ENCODE data around the gene SORT1.
A peak's percentile ranks its signal among the peaks of the same experiment; 100 is the strongest.

SORT1 gene

DNA sequence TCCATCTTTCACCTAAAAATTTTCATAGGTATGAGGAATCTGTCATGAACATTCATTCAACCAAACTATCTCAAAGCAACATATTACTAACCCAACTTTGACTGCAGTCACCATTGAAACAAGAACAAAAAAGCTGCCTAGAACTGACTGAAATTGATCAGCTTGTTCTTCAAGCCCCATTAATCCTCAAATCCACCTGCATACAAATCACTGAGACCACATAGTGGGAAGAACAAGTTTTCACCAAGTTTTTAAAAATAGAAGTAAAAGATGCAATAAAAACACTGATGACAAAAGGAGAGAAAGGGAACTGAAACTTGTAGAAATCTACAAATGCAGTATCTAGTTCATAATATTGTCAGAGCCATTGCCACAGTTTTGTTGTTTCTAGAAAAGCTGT, 6.1 kb downstream of the SORT1 start:
- Histone ChIP-seq H3K9ac (ENCODE audit: low read length) (no peak overlapping the region), H3F3A (ENCODE audit: insufficient read depth) (no peaks in the 10 kb centered on the region), H3K79me2 (ENCODE audit: insufficient read depth, low read length) (no peaks in the 10 kb centered on the region), H3K9me2 (replicated peaks; ENCODE audit: insufficient read depth, low read length) (no peaks in the 10 kb centered on the region), H3K9me3 (ENCODE audit: insufficient read depth, low read length) (no peaks in the 10 kb centered on the region), H3K27ac (ENCODE audit: low read depth, low read length) (no peak overlapping the region), H4K20me1 (ENCODE audit: low read depth, low read length) (no peaks in the 10 kb centered on the region), H2AFZ (ENCODE audit: low read depth, low read length, severe bottlenecking) (no peak overlapping the region), H3K36me3 (ENCODE audit: low read length) (no peaks in the 10 kb centered on the region), H3K4me2 (ENCODE audit: low read depth, low read length, poor library complexity, severe bottlenecking) (peak overlapping the region; percentile 19), H3K4me3 (ENCODE audit: insufficient read depth, low read length, poor library complexity, severe bottlenecking) (no peak overlapping the region), H3K27me3 (ENCODE audit: low read length) (no peaks in the 10 kb centered on the region)
- TF ChIP-seq, protein P1, sequence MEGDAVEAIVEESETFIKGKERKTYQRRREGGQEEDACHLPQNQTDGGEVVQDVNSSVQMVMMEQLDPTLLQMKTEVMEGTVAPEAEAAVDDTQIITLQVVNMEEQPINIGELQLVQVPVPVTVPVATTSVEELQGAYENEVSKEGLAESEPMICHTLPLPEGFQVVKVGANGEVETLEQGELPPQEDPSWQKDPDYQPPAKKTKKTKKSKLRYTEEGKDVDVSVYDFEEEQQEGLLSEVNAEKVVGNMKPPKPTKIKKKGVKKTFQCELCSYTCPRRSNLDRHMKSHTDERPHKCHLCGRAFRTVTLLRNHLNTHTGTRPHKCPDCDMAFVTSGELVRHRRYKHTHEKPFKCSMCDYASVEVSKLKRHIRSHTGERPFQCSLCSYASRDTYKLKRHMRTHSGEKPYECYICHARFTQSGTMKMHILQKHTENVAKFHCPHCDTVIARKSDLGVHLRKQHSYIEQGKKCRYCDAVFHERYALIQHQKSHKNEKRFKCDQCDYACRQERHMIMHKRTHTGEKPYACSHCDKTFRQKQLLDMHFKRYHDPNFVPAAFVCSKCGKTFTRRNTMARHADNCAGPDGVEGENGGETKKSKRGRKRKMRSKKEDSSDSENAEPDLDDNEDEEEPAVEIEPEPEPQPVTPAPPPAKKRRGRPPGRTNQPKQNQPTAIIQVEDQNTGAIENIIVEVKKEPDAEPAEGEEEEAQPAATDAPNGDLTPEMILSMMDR (IDR thresholded peaks at IDR 0.05; ENCODE audit: insufficient read depth, low read length, poor library complexity, severe bottlenecking), result no peak
- no peak for TF ChIP-seq EZH2phosphoT487 (conservative IDR thresholded peaks at IDR 0.05; ENCODE audit: low read length)

DNA sequence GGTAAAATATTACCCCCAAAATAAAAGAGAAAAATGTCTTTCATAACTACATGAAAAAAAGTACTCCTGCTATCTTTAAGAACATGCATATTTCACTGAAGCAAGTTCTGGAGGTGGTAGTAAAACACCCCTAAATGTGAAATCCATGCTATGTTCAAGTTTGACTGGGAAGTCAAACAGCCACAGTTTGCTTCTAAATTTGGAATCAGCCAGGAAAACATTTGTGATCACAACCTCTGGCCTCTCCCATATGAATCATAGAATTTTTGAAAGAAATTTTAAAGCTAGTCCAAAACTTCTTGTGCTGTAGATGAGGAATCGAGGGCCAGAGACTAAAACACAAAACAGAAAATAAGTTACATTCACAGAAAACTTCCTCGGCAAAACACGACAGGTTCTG, 6.6 kb downstream of the SORT1 start:
- Histone ChIP-seq H3F3A (ENCODE audit: insufficient read depth) (no peaks in the 10 kb centered on the region), H3K36me3 (ENCODE audit: low read length) (no peaks in the 10 kb centered on the region), H3K9me2 (replicated peaks; ENCODE audit: insufficient read depth, low read length) (no peaks in the 10 kb centered on the region), H3K27ac (ENCODE audit: low read depth, low read length) (no peak overlapping the region), H4K20me1 (ENCODE audit: low read depth, low read length) (no peaks in the 10 kb centered on the region), H3K9ac (ENCODE audit: low read length) (no peak overlapping the region), H3K4me3 (ENCODE audit: insufficient read depth, low read length, poor library complexity, severe bottlenecking) (no peak overlapping the region), H3K79me2 (ENCODE audit: insufficient read depth, low read length) (no peaks in the 10 kb centered on the region), H3K4me2 (ENCODE audit: low read depth, low read length, poor library complexity, severe bottlenecking) (peak overlapping the region; percentile 19), H3K27me3 (ENCODE audit: low read length) (no peaks in the 10 kb centered on the region), H2AFZ (ENCODE audit: low read depth, low read length, severe bottlenecking) (no peak overlapping the region), H3K9me3 (ENCODE audit: insufficient read depth, low read length) (no peaks in the 10 kb centered on the region)
- no peak for TF ChIP-seq EZH2phosphoT487 (conservative IDR thresholded peaks at IDR 0.05; ENCODE audit: low read length)
- TF ChIP-seq, protein P1 (IDR thresholded peaks at IDR 0.05; ENCODE audit: insufficient read depth, low read length, poor library complexity, severe bottlenecking), result no peak

- Histone ChIP-seq H2AFZ (ENCODE audit: low read depth, low read length, severe bottlenecking) (no peak overlapping the region), H3K4me2 (ENCODE audit: low read depth, low read length, poor library complexity, severe bottlenecking) (no peak overlapping the region), H3K27ac (ENCODE audit: low read depth, low read length) (no peak overlapping the region), H3F3A (ENCODE audit: insufficient read depth) (no peaks in the 10 kb centered on the region), H3K36me3 (ENCODE audit: low read length) (no peaks in the 10 kb centered on the region), H3K9me3 (ENCODE audit: insufficient read depth, low read length) (no peaks in the 10 kb centered on the region), H3K27me3 (ENCODE audit: low read length) (no peaks in the 10 kb centered on the region), H3K9ac (ENCODE audit: low read length) (no peak overlapping the region), H3K4me3 (ENCODE audit: insufficient read depth, low read length, poor library complexity, severe bottlenecking) (no peak overlapping the region), H3K79me2 (ENCODE audit: insufficient read depth, low read length) (no peaks in the 10 kb centered on the region), H4K20me1 (ENCODE audit: low read depth, low read length) (no peaks in the 10 kb centered on the region), H3K9me2 (replicated peaks; ENCODE audit: insufficient read depth, low read length) (no peaks in the 10 kb centered on the region)
- TF ChIP-seq, protein P1 (IDR thresholded peaks at IDR 0.05; ENCODE audit: insufficient read depth, low read length, poor library complexity, severe bottlenecking), result no peak
Observed at GRCh38 chr1:109389638-109390341, 7.9 kb downstream of the SORT1 start.

All from SU-DHL-6 (cell line).